Measurements from ENCODE around the gene FBXL4.
A peak's percentile ranks its signal among the peaks of the same experiment; 100 is the strongest.

FBXL4 gene

DNA sequence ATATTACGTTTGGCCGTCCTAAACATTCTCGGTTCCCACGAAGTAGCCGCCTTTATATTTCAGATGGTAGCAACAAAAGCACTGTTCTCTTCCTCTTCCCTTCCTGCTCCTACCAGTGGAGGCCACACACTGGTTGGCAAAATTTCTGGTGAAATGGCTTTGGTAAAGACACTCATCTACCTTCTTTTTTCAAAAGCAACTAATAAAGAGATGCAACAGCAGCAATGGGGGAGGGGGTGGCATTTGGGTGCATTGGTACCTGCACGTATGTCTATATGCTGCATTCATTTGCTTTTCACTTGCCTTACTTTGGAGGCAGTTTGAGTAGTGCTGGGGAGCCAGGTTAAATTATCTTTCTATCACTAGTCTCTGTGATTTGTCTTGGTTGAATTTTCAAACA, 107.4 kb downstream of the FBXL4 start:
- no peak for DNase-seq (ENCODE audit: low read depth in 4 of 4, low spot score in 1 of 4)

DNA sequence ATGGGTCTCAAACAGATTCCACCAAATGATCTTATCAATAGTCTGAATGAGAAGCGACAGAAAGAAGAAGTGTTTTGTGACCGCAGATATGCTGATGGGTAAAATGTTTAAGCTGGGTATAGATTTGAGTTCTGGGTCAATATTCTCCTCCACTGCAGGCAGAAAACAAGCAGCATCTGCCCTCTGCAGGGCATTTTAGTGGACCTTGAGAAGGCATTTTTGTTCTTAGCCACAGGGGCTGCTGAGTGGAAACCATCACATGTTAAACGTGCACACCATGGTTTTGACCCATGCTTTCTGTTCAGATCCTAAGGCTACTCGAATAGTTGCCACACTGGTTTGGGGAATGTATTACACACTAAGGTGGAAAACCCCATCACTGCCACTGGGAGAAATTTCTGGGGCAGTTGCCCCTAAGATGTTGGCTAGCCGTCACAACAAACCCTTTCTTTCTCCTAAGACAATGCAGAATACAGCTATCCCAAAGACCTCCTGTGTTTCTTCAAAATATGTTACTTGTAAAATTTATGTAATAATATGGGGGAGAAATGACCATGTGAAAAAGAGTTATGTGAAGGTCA, 107.9 kb downstream of the FBXL4 start:
- no peak for DNase-seq (ENCODE audit: low read depth in 4 of 4, low spot score in 1 of 4)

DNA sequence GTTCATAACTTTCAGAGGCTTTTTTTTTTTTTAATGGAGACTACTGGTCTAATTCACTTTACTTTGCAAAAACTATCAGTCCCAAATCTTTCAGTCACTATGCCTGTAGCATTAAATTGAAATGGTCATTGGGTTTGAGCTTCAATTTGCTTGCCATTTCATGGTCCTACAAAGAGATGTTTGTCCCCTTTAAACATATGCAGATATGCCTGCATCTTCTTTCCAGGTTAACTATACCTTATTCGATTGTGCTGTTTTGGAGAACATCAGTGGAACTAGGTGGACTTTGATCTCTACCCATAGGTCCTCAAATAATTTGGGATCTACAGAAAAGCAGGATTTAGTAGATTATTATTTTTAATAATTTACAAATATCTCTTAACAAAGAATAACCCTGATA, 108.8 kb downstream of the FBXL4 start:
- DNase-seq (ENCODE audit: low read depth in 4 of 4, low spot score in 1 of 4), result no peak

DNA sequence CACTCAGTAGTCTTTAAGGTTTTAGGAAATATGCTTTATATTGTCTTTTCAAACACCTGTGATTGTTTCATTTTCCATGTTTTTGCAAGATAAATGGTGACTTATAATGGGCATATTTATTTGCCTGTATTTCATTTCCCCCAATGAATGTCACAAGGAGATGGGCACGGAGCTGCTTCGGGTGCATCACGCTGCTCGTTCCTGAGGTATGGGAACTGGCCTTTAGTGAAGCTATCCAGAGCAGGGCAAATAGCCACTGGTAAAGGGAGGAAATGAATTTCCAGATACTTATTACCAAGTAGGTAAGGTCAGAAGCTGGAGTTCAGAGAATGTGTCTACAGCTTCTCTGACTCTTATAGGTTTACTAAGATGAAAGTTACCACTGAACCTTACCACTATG, 109.7 kb downstream of the FBXL4 start:
- DNase-seq (ENCODE audit: low read depth in 4 of 4, low spot score in 1 of 4), result no peak

- no peak for DNase-seq (ENCODE audit: low read depth in 4 of 4, low spot score in 1 of 4)
Measured at GRCh38 chr6:98836962-98837944, 110.5 kb downstream of the FBXL4 start.

DNA sequence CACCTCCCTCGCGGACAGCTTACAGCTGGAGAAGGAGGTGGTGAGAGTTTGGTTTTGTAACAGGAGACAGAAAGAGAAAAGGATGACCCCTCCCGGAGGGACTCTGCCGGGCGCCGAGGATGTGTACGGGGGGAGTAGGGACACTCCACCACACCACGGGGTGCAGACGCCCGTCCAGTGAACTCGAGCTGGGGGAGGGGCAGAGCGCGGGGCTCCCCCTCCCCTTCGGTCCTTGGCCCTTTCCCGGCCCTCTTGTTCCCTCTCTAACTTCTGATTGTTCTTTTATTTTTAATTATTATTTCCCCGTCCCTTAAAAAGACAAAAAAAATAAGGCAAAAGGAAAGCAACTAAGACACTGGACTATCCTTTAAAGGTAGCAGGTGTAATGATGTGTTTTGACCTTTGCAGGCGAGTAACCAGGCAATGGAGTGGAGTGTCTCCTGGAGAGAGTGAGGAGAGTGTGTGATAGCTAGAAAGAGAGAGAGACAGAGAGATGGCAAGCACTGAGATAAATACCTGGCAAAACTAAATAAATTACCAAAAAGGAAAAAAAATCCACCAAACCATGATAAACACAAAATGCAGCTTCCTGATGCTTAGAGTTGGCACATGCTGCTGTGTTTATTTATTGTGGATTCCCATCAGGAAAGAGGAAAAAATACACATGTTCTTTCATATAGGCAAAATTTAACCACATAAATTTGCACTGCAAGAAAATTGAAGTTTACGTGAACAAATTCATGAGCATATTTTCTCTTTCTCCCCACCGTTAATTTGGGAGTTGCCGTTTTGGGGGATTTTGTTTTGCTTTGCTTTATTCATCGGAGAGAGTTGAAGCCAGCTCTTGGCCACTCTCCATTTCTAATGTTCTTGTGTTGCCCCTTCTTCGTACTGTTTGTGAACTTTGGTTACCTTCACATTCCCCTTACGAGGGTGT, 111.5 kb downstream of the FBXL4 start:
- no peak for DNase-seq (ENCODE audit: low read depth in 4 of 4, low spot score in 1 of 4)

- DNase-seq (ENCODE audit: low read depth in 4 of 4, low spot score in 1 of 4), result no peak
Measured at GRCh38 chr6:98835149-98836024, 112.4 kb downstream of the FBXL4 start.

- DNase-seq (ENCODE audit: low read depth in 4 of 4, low spot score in 1 of 4), result peak; percentile 31 to 65 (median 50)
Measured at GRCh38 chr6:98834060-98835031, 113.4 kb downstream of the FBXL4 start, which contains the start of gene POU3F2. TSS of gene POU3F2 (plus strand) at chr6:98834574. CDS start at chr6:98834874, 300 bp downstream.

DNA sequence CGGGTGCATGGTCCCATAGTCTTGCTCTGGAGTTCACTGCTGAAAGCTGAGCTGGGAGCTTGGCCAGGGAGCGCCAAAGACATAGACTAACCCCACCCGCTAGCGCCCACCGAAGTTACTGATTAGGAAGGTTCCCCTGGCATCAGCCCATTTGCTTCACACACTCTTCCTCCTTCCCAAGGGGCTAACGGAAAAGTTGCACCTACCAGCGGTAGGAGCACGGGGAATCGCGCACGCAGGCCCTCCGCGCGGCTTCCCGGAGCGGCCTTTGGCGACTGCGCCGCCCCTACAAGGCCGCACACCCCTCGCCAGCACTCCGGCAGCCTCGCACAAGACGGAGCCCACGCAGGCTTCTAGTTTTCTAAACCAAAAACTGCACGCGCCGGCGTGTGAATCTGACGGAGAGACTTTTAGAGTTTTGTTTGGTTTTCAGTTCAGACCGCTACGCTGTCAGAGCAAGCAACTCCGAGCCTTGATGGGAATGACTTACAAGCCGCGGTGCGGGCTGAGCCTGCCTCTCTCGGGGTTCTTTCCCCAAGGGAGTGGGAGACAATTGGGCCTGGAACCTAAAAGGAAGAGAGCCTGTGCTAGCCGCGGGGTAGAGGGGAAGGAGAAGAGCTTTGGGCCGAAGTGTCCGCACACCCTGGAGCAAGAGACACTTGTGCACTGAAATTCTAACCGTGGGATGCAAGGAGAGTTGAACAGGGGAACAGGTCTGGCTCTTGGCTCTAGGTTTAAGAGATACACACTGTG, 114.3 kb downstream of the FBXL4 start:
- no peak for DNase-seq (ENCODE audit: low read depth in 4 of 4, low spot score in 1 of 4)

DNA sequence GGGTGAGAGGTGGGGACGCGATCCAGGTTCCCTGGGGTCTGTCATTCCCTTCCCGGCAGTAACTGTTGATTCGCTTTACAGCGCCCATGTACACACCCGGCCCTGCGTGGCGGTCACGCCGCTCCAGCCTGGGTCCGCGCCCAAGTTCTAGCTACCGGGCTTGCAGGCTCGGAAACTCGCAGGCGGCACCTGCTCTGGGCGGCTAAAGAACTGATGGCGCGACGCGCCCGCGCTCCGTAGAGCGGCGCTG, 114.8 kb downstream of the FBXL4 start:
- no peak for DNase-seq (ENCODE audit: low read depth in 4 of 4, low spot score in 1 of 4)

DNA sequence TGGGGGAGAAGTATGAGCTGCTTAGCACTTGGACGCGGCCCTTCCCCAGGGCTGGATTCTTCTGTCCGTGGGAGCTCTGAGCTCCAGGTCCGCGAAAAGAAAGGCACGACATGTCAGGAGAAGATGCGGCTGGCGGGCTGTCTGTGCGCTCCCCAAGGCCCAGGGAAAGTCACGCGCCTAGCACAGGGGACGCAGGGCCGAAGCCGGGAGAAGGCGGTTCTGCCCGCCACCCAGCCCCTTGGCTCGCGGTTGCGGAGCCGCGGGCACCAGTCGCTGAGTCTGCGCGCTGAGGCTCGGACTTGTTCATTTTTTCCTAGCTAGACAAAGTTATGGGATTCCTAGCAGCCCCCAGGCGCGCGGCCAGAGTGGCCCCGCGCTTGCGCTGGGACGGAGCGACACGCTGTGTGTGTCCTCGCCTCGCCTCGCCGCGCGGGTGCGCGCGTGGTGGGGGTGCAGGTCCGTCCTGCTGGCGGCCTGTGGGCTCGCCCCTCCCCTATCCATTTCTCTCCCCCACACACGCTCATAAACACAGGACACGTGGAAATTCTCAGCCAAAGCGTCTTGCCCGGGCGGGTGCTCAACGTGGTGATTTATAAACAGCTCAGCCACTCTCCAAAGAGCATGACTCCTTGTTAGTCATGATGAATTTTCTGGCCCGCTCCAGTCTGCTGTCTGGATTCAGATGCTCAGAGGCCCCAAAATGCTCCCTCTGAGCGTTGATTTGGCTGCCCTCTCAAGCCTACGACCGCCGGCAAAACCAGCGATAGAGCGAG, 115.3 kb downstream of the FBXL4 start:
- no peak for DNase-seq (ENCODE audit: low read depth in 4 of 4, low spot score in 1 of 4)

DNA sequence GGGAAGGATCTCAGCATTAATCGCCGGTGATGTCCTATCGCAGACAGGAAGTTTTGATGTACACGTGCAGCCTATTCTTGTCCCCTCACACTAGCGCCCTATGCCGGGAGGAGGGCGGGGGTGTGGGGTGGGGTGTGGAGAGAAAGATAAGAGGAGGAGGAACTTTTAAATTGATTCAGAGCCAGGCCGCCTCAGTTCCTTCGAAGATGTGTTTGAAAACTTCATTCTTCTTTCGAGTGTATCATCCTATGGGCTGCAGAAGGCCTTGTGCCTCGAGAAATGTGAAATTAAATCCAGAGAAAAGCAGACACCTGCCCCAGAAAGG, 115.8 kb downstream of the FBXL4 start:
- DNase-seq (ENCODE audit: low read depth in 4 of 4, low spot score in 1 of 4), result no peak

- no peak for DNase-seq (ENCODE audit: low read depth in 4 of 4, low spot score in 1 of 4)
Measured at GRCh38 chr6:98831057-98831958, 116.4 kb downstream of the FBXL4 start.

DNA sequence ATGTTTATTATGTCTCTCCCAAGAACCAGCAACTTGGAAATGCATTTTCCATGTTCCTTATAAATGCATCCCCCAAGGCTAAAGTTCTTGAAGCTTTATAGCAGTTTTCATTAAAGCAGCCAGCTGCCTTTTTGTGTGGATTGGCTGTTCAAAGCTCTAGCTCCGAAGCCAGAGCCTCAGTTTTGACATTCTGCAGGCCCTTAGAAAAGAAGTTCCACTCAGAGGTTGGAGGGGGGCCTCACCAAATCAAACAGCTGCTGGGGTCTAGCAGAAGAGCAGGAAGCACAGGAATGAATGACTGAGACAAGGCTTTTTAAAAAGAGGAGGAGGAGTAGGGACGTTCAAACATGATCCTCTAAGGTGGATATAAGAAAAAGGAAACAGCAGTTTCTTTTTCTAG, 117.6 kb downstream of the FBXL4 start:
- DNase-seq (ENCODE audit: low read depth in 4 of 4, low spot score in 1 of 4), result no peak

- no peak for DNase-seq (ENCODE audit: low read depth in 4 of 4, low spot score in 1 of 4)
Measured at GRCh38 chr6:98828941-98829411, 118.8 kb downstream of the FBXL4 start.

DNA sequence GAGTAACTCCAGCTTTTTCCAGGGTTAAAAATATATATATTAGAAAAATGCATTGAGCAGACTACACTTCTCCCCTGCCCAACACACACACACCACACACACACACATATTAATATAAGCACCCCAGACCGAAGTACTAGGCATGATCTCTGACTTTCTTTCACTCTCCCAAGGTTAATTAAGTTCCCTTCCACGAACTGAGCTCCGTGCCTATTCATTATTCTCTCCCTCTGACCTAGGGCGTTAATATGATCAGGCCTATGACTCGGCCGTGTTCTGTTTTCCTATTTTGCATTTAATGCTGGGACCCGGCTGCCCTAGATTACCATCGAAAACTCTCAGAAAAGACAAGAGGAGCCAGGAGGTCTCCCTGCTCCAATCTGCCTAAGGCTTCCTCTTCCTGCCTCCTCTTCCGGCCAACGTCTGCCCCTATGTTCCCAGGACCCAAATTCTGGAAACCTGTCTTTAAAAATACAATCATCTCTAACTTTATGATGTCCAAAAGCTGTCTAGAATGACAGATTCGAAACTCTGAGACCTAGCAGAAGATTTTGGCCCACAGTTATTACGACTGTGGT, 119.4 kb downstream of the FBXL4 start:
- DNase-seq (ENCODE audit: low read depth in 4 of 4, low spot score in 1 of 4), result no peak

All from stimulated activated CD4-positive, alpha-beta T cell treated with anti-CD3 and anti-CD28 coated beads, Interleukin-1b, Interleukin-23, amount 100 ng/mL, for 24 hours (primary cell).